NCI-H1930 (cell line): ENCODE results near the gene GALNT17.

Source experiments
- DNase-seq, 2 experiments: peaks; one replicate each; lab custom pipeline; 2025; lab: John Stamatoyannopoulos, UW

GALNT17 gene

GRCh38 chr7:71132127-71132376, at the start of gene GALNT17:
Gene GALNT17 (plus strand): TSS chr7:71132144.
- no peak for DNase-seq

- no peak for DNase-seq
Observed at GRCh38 chr7:71095266-71095860, 36.6 kb upstream of the GALNT17 start.

- DNase-seq = no peak
Observed at GRCh38 chr7:71096351-71096750, 35.6 kb upstream of the GALNT17 start.

GRCh38 chr7:71106226-71106625, 25.7 kb upstream of the GALNT17 start:
- DNase-seq = no peak

DNA sequence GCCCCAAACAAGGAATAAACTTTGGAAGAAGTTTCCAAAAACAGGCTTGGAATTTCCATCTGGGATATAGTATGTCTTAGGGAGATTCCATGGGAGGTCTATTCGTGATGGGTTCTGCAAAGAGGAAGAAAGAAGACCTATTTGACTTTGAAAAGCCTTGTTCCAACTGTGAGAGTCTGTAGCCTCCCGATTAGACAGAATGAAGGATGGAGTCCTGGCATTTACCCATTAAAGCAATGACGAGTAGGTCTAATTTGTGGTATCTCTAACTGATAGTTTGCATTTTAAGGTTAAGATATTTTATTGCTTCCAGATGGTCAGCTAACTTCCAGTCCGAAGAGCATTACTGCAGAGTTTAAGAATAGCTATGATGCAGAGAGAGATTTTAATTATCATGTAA, 19.5 kb upstream of the GALNT17 start:
- DNase-seq = no peak

- DNase-seq = no peak
Observed at GRCh38 chr7:71120096-71120495, 11.8 kb upstream of the GALNT17 start.

DNA sequence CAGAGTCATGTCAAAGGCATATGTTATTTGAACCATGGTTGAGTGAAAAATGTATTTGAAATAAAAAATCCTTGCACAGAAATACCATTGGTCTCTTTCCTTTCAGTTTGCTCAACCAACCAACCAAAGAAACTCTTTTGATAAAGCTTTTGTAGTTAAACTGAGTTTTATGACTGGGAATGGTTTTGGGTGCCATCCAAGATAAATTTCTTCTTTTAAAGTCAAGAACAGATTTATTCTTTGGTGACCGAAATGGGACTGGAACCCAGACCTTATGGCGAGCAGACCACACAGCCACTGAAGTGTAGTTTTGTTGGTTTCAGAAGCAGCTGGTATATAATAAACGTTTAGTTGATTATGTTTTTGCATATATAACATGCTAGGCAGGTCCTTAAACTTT, 2.8 kb upstream of the GALNT17 start:
- no peak for DNase-seq

DNA sequence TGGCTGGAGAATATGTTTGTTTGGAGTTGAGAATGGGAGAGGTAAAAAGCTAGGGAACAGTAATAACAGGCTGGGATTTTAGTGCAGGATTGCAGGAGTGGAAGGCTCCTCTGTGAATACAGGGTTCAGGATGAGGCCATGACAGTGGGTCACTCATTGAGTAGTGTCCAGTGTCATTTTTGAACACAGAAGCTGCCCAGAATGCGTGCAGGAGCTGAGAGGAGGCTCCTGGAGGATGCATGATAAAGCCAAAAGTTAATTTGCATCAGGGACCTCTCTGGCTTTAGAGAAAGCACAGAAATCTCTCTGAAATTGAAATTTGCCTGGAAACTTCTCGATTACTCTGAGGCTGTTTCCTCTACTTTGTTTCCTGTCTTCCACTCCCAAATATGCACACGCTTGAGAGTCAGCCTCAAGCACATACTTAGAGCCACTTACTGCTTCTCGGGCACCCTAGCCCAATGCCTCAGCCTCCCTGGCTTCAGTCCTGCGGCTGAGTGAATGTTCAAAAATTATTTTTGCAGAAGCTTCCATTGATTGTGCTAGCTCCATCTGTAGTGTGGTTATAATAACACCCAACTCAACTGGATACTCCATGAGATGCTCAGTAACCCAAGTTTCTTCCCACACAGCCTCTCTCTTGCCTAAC, 1.8 kb upstream of the GALNT17 start:
- DNase-seq = no peak

- peak; percentile 60 to 81 for DNase-seq
Observed at GRCh38 chr7:71131256-71132126, 453 bp upstream of the GALNT17 start.

DNA sequence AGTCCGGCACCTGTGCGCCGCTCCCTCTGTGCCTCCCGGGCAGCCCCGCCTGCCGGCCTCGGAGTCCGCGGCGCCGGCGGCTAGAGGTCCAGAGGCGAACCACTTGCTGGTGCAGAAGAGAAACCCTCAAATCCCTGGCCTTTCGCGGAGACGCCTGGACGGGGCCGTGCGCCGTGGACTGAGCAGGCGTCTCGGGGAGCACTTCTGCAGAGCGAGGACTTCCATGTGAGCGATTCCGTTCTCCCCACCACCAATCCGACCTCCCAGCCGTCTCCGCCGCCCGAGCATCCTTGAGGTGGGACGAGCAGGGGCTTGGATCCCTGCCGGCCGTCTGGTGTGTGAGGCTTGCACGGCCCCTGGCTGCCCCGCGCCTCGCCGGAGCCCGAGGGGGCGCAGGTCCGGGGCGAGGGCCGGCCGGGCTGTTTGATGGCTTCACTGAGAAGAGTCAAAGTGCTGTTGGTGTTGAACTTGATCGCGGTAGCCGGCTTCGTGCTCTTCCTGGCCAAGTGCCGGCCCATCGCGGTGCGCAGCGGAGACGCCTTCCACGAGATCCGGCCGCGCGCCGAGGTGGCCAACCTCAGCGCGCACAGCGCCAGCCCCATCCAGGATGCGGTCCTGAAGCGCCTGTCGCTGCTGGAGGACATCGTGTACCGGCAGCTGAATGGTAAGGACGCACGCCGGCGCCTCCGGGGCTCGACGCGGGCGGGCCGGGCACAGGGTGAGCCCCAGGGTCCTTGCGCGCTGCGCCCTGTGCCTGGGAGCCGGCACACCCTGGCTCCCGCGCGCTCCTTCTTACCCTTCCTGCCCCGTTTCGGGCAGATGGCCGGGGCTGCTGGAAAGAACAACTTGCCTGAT, 660 bp downstream of the GALNT17 start:
- no peak for DNase-seq

DNA sequence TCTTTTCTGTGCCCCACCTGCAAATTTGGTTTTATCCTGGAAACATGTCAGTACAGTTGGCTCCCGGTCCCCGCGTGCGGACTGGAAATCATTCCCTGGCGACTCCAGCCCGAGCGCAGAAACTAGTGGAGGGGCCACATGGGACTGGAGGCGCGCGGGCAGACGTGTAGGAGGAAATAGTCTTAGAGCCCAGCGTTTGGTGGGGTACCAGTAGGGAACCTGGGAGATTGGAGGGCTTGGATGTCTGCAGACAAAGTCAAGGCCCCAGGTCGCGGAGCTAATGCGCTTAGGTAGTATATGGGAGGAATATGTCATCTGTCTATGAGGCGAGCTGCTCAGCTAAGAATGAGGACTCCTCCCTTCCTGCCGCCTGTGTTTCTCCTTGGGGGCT, 1.3 kb downstream of the GALNT17 start:
- DNase-seq = no peak

GRCh38 chr7:71133856-71134255, 1.9 kb downstream of the GALNT17 start:
- no peak for DNase-seq

- DNase-seq = no peak
Observed at GRCh38 chr7:71135116-71135515, 3.2 kb downstream of the GALNT17 start.

- no peak for DNase-seq
Observed at GRCh38 chr7:71135663-71136062, 3.7 kb downstream of the GALNT17 start.

DNA sequence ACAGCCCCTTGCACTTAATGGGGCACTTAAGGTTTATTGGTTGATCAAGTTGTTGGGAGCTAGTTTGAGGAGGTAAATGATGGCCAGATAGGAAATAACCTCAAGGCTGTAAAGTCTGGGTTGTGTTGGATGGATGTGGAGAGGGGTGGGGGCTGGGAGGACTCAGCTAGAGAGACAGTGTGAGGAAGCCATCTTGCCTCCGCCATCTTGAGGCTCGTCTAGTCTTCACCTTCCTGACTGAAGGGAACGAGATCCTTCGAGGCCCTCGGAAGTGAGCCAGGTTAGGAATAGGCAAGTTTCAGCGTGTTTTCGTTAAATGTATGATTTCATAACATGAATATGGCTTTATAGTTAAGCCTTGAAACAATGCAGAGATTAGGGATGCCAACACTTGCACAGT, 5.5 kb downstream of the GALNT17 start:
- DNase-seq = no peak

DNA sequence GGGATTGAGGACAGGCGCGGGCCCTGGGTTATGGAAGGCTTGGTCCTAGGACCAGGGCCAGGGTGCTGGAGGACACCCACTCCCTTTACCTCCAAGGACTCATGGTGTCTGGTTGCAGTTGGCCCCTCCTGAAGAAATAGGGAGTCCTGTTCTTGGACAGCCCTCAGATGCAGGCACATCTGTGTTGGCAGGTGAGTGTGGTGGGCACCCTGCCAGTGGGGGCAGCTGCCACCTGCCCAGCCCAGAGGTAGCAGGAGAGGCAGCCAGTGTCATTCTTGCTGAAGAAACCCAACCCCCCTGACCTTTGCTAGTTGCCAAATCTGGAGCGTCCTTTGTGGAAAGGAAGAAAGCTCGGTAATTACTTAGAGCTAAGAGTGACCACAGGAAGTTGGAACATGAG, 8.3 kb downstream of the GALNT17 start:
- DNase-seq = no peak

GRCh38 chr7:71144963-71145362, 13.0 kb downstream of the GALNT17 start:
- DNase-seq = no peak

- no peak for DNase-seq
Observed at GRCh38 chr7:71145906-71146901, 14.3 kb downstream of the GALNT17 start.

GRCh38 chr7:71148098-71148497, 16.2 kb downstream of the GALNT17 start:
- no peak for DNase-seq

- no peak for DNase-seq
Observed at GRCh38 chr7:71155236-71155635, 23.3 kb downstream of the GALNT17 start.

- no peak for DNase-seq
Observed at GRCh38 chr7:71157757-71158156, 25.8 kb downstream of the GALNT17 start.
